Uterus (tissue), 4 donors: ENCODE results near the gene HMG20B. TPM values are rescaled to one million over a fixed set of nuclear protein-coding genes. Genes with fewer than 3 reads are reported as not detected.

Experiments used
- DNase-seq, 2 donors: peaks; one replicate each; pipeline ENCODE4 v3.0.0-alpha.2; 2019 to 2020
- H3K27ac ChIP-seq, 2 donors: fragments of 200-600 bp; sonication (generic); 1 replicate in 1 of 2; 2 replicates in 1 of 2; pipeline ENCODE4 v1.5.1; 2016 to 2018
- H3K27me3 ChIP-seq, 2 donors: fragments of 200-600 bp; sonication (generic); one replicate each; pipeline ENCODE4 v1.5.1; 2018 to 2019; ENCODE audit warnings: control low read depth in 1 of 2
- H3K36me3 ChIP-seq, 2 donors: fragments of 200-600 bp; sonication (generic); one replicate each; pipeline ENCODE4 v1.5.1; 2019; ENCODE audit warnings: control low read depth in 1 of 2
- H3K4me1 ChIP-seq, 2 donors: fragments of 200-600 bp; sonication (generic); one replicate each; pipeline ENCODE4 v1.5.1; 2018 to 2019; ENCODE audit warnings: control low read depth in 1 of 2
- H3K4me3 ChIP-seq, 2 donors: fragments of 200-600 bp; sonication (generic); 1 replicate in 1 of 2; 2 replicates in 1 of 2; pipeline ENCODE4 v1.5.1; 2018 to 2019; ENCODE audit warnings: mild to moderate bottlenecking in 1 of 2
- H3K9me3 ChIP-seq, 2 donors: fragments of 200-600 bp; sonication (generic); one replicate each; pipeline ENCODE4 v1.5.1; 2019; ENCODE audit warnings: control low read depth in 1 of 2
- POLR2A ChIP-seq, 2 donors: fragments of 450-650 bp; IDR thresholded peaks; one replicate each; pipeline ENCODE4 v1.6.1; 2016; ENCODE audit warnings: antibody characterized with exemption in 2 of 2, mild to moderate bottlenecking in 1 of 2, moderate library complexity in 1 of 2
- intact Hi-C: fragments of 100-400 bp; cut with DNase I; formaldehyde crosslinking; loops from one replicate; pipeline ENCODE4 v1.15.1; 2023; ENCODE audit warnings: low total_unique reads
- total RNA-seq, 4 donors: library from RNA; depleted of rRNA in 3 of 4; stranded (reverse); fragments of >200 nt in 3 of 4; gene quantifications; one replicate each; pipeline versions ENCODE4 v1.1.0 to v1.2.4, GENCODE V29; 2014 to 2023
- TF ChIP-seq, protein P1 (sequence below), 4 experiments: fragments of 200-600 bp in 2 of 4; fragments of 450-650 bp in 2 of 4; sonication (generic) in 2 of 4; IDR thresholded peaks; one replicate each; pipeline ENCODE4 v1.5.1; 2016 to 2019; ENCODE audit warnings: antibody characterized with exemption in 4 of 4, mild to moderate bottlenecking in 2 of 4, moderate library complexity in 1 of 4
- donor health status: DM: yes; HTN: yes; CAD: no.

HMG20B gene
- total RNA-seq, 4 donors from 2014 or later: 52.9 to 232 (median 63.6) TPM

DNA sequence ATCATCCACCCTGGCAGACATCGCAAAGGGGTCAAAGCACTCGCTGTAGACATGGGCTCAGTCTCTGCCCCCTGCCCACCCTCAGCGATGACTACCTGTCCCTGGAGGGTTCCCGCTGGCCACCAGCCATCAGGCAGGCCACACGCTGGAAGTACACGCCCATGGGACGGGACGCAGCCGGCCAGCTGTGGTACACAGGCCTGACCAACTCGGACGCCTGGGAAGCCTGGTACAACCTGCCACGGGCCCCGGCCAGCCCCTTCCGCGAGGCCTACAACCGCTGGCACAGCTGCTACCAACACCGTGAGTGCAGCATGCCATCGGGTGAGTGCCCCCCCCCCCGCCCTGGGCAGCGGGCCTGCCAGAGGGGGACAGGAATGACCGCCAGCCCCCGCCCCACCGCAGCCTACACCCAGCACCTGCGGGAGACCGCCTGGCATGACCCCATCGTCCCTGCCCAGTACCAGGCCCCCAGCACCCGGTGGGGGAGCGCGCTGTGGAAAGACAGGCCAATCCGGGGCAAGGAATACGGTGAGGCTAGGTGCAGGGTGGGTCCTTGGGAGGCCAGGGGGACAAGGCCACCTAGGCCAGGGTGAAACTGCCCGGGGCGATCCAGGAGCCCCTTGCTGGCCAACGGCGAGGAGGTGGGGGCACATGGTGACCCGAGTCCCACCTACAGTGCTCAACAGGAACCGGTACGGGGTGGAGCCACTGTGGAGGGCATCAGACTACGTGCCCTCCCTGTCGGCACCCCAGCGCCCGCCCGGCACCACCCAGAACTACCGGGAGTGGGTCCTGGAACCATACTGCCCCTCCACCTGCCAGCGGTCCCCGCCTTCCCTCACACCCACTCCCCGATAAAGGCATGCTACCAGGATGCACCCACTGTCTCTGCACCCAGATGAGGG lies 29.3 kb upstream of the HMG20B start:
- DNase-seq: peak in 1 of 2 donors; percentile 43
- Histone ChIP-seq H3K9me3 (no peaks in the 10 kb centered on the region), H3K4me3 (no peak overlapping the region), H3K36me3 (no peaks in the 10 kb centered on the region), H3K27me3 (no peaks in the 10 kb centered on the region), H3K27ac (no peak overlapping the region), H3K4me1 (no peaks in the 10 kb centered on the region)
- TF ChIP-seq, protein P1, sequence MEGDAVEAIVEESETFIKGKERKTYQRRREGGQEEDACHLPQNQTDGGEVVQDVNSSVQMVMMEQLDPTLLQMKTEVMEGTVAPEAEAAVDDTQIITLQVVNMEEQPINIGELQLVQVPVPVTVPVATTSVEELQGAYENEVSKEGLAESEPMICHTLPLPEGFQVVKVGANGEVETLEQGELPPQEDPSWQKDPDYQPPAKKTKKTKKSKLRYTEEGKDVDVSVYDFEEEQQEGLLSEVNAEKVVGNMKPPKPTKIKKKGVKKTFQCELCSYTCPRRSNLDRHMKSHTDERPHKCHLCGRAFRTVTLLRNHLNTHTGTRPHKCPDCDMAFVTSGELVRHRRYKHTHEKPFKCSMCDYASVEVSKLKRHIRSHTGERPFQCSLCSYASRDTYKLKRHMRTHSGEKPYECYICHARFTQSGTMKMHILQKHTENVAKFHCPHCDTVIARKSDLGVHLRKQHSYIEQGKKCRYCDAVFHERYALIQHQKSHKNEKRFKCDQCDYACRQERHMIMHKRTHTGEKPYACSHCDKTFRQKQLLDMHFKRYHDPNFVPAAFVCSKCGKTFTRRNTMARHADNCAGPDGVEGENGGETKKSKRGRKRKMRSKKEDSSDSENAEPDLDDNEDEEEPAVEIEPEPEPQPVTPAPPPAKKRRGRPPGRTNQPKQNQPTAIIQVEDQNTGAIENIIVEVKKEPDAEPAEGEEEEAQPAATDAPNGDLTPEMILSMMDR (IDR thresholded peaks at IDR 0.05): no peak
- TF ChIP-seq POLR2A (IDR thresholded peaks at IDR 0.05): no peak
- intact Hi-C loops: no loop called here

DNA sequence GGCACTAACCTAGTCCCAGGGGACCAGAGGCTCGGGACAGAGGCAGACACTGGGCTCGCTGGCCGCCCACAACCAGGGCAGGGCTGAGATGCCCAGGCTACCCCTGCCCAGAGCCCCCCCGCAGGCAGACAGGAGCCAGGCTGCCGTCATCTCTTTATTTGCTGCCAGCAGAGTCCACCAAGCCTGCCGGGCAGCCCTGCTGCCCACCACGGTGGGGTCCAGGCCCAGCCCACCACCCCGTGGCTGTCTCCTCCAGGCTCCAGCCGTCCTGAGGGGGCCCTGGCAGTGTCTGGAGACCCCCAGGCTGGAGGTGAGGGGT lies 28.7 kb upstream of the HMG20B start:
- H3K4me1 ChIP-seq: no peaks in the 10 kb centered on the region
- TF ChIP-seq, protein P1 (IDR thresholded peaks at IDR 0.05): no peak
- TF ChIP-seq POLR2A (IDR thresholded peaks at IDR 0.05): no peak
- H3K36me3 ChIP-seq: no peaks in the 10 kb centered on the region
- DNase-seq: no peak
- H3K4me3 ChIP-seq: no peak overlapping the region
- H3K9me3 ChIP-seq: no peaks in the 10 kb centered on the region
- H3K27ac ChIP-seq: no peak overlapping the region
- intact Hi-C loops: no loop called here
- H3K27me3 ChIP-seq: no peaks in the 10 kb centered on the region

DNA sequence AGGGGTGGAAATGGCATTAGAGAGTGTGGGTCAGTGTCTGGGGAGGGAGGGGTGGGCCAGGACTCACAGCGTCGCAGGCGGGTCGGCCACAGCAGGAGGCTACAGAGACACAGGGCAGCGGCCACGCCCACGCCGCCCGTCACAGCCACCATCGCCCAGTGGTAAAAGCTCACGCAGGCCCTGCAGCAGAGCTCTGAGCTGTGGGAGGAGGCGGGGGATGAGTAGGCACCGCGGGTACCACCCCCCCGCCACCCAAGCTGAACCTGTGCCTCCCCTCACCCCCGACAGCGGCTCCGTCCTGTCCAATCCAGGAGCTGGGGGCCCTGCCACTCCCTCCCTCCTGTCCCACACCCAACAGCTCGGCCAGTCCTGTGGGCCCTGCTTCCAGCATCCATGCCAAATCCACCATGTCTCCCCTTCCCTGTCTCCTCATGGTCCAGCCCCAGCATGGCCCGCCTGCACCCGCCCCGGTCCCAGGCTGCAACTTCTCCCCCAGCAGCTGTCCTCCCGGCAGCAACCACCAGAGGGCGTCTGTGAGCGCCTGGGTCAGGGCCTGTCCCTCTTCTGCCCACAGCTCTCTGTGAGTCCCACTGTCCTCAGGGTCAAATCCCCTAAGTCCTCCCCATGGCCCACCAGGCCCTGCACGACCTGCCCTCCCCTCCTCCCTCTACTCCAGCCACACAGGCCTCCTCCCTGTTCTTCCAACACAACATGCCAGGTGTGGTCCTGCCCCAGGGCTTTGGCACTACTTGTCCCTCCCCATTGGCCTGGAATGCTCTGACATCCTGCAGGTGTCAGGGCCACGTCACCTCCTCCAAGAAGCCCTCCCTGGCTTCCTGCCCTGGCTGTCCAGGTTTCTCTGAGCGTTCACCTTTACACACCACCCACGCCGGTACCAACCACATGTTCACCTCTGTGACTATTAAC lies 27.7 kb upstream of the HMG20B start:
- Histone ChIP-seq H3K36me3 (no peaks in the 10 kb centered on the region), H3K27ac (no peak overlapping the region), H3K4me1 (no peaks in the 10 kb centered on the region), H3K9me3 (no peaks in the 10 kb centered on the region), H3K27me3 (no peaks in the 10 kb centered on the region), H3K4me3 (no peak overlapping the region)
- no peak for TF ChIP-seq POLR2A (IDR thresholded peaks at IDR 0.05)
- TF ChIP-seq, protein P1 (IDR thresholded peaks at IDR 0.05): peak; percentile 68 to 90 (median 85)
- intact Hi-C loops: no loop called here
- DNase-seq: peak; percentile 61 to 69

DNA sequence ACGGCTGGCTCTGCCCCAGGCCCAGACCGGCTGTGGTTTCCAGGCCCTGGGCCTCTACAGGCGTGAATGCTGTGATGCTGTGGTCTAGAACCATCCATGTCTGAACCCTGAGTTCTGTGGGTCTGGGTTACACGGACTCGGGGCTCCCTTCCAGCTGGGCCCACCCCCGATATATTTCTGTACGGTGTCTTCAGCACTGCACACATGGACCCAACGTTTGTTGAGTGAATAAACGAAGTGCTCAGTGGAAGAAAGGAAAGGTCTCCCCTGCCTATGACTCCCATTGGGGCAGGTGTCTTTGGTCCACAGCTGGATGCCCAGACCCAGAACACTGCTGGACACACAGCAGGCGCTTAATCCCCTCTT lies 27.1 kb upstream of the HMG20B start:
- Histone ChIP-seq H3K4me3 (no peak overlapping the region), H3K9me3 (no peaks in the 10 kb centered on the region), H3K36me3 (no peaks in the 10 kb centered on the region), H3K27ac (no peak overlapping the region), H3K27me3 (no peaks in the 10 kb centered on the region), H3K4me1 (no peaks in the 10 kb centered on the region)
- no peak for DNase-seq
- no peak for TF ChIP-seq POLR2A (IDR thresholded peaks at IDR 0.05)
- TF ChIP-seq, protein P1 (IDR thresholded peaks at IDR 0.05): no peak
- intact Hi-C loops: no loop called here

DNA sequence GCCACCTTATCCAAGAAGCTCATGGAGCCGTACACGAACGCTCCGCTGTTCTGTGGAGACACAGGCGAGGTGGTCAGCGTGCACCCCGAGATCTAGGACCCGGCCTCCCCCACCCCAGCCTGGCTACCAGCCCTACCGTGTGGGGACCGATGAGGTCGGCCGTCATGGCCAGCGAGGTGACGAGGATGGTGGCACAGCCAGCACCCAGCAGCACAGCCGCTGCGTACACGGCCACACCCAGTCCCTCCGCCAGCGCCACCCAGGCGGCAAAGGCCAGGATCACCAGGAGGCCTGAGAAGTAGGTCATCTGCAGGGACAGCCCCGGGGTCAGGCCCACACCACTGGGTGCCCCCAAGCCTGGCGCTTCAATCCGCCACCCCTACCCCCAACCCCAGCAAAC lies 26.6 kb upstream of the HMG20B start:
- DNase-seq: no peak
- intact Hi-C loops: no loop called here
- Histone ChIP-seq H3K9me3 (no peaks in the 10 kb centered on the region), H3K27me3 (no peaks in the 10 kb centered on the region), H3K36me3 (no peaks in the 10 kb centered on the region), H3K27ac (no peak overlapping the region), H3K4me3 (no peak overlapping the region), H3K4me1 (no peaks in the 10 kb centered on the region)
- no peak for TF ChIP-seq POLR2A (IDR thresholded peaks at IDR 0.05)
- TF ChIP-seq, protein P1 (IDR thresholded peaks at IDR 0.05): no peak
